WTC11 (cell line): ENCODE data around the gene DENR. TPM values are rescaled to one million over a fixed set of nuclear protein-coding genes. Genes with fewer than 3 reads are reported as not detected.

ENCODE experiments used
- ATAC-seq: fragments of 200-7000 bp; cut with Tn5 transposase; 2 replicates; pipeline ENCODE4 v1.10.0; 2021; ENCODE audit warnings: mild to moderate bottlenecking, moderate library complexity
- CTCF ChIA-PET: fragments of 300-600 bp; sonication (Branson Sonifier 250); formaldehyde crosslinking; loops from one replicate; lab custom pipeline; 2021; ENCODE audit warnings: antibody characterized with exemption; lab: Charles Lee
- POLR2A ChIA-PET: fragments of 350-600 bp; sonication (Branson Sonifier 250); formaldehyde crosslinking; loops from one replicate; lab custom pipeline; 2021; ENCODE audit warnings: antibody characterized with exemption; lab: Charles Lee
- DNase-seq: peaks from one replicate; pipeline ENCODE4 v3.0.0; 2021; ENCODE audit warnings: low spot score
- H3K27ac Mint-ChIP-seq: 2 replicates; pipeline ENCODE4 v1.8.0; 2021; ENCODE audit warnings: mixed read lengths
- H3K27me3 Mint-ChIP-seq: 2 replicates; pipeline ENCODE4 v1.8.0; 2021; ENCODE audit warnings: low read depth, mild to moderate bottlenecking, moderate library complexity, mixed read lengths
- H3K36me3 Mint-ChIP-seq: 2 replicates; pipeline ENCODE4 v1.8.0; 2021; ENCODE audit warnings: mixed read lengths
- H3K4me1 Mint-ChIP-seq: 2 replicates; pipeline ENCODE4 v1.8.0; 2022; ENCODE audit warnings: mixed read lengths
- H3K4me3 Mint-ChIP-seq: 2 replicates; pipeline ENCODE4 v1.8.0; 2021; ENCODE audit warnings: mild to moderate bottlenecking, moderate library complexity, mixed read lengths
- H3K9me3 Mint-ChIP-seq: 2 replicates; pipeline ENCODE4 v1.8.0; 2021; ENCODE audit warnings: mixed read lengths
- CBFB ChIP-seq: sonication (generic); formaldehyde crosslinking; IDR thresholded peaks from 2 replicates; pipeline ENCODE4 v1.8.1; 2022; ENCODE audit warnings: mild to moderate bottlenecking, low read depth, missing genetic modification reagents
- CREM ChIP-seq: sonication (generic); formaldehyde crosslinking; IDR thresholded peaks from 2 replicates; pipeline ENCODE4 v1.8.1; 2022; ENCODE audit warnings: mild to moderate bottlenecking, missing genetic modification reagents, moderate library complexity
- E2F4 ChIP-seq: sonication (generic); formaldehyde crosslinking; IDR thresholded peaks from 2 replicates; pipeline ENCODE4 v1.8.1; 2022; ENCODE audit warnings: low read depth, mild to moderate bottlenecking, moderate library complexity, missing genetic modification reagents, borderline replicate concordance
- ELF4 ChIP-seq: sonication (generic); formaldehyde crosslinking; IDR thresholded peaks from 2 replicates; pipeline ENCODE4 v1.8.1; 2022; ENCODE audit warnings: low read depth, mild to moderate bottlenecking, moderate library complexity, missing genetic modification reagents
- FOXJ3 ChIP-seq: sonication (generic); formaldehyde crosslinking; IDR thresholded peaks from 2 replicates; pipeline ENCODE4 v1.9.0; 2021; ENCODE audit warnings: missing genetic modification reagents, mild to moderate bottlenecking, borderline replicate concordance
- GRHL2 ChIP-seq: fragments of 250-450 bp; sonication (Bioruptor Pico); IDR thresholded peaks from 2 replicates; pipeline ENCODE4 v1.8.0; 2022; ENCODE audit warnings: mild to moderate bottlenecking, moderate library complexity; ENCODE audit not compliant: insufficient replicate concordance, severe bottlenecking
- GTF2I ChIP-seq: fragments of 250-450 bp; sonication (Bioruptor Pico); conservative IDR thresholded peaks from 2 replicates; pipeline ENCODE4 v1.4.0; 2021; ENCODE audit warnings: mild to moderate bottlenecking
- JAZF1 ChIP-seq: fragments of 250-450 bp; sonication (Bioruptor Pico); IDR thresholded peaks from 2 replicates; pipeline ENCODE4 v1.9.0; 2021; ENCODE audit warnings: moderate library complexity, mild to moderate bottlenecking, inconsistent platforms
- JUN ChIP-seq: sonication (generic); formaldehyde crosslinking; IDR thresholded peaks from 2 replicates; pipeline ENCODE4 v1.8.0; 2023; ENCODE audit warnings: mild to moderate bottlenecking, missing genetic modification reagents
- MAX ChIP-seq: sonication (generic); formaldehyde crosslinking; IDR thresholded peaks from 2 replicates; pipeline ENCODE4 v1.8.0; 2022; ENCODE audit warnings: mild to moderate bottlenecking, missing genetic modification reagents
- MXD4 ChIP-seq: fragments of 250-450 bp; sonication (Bioruptor Pico); IDR thresholded peaks from 2 replicates; pipeline ENCODE4 v1.8.0; 2021; ENCODE audit warnings: mild to moderate bottlenecking, moderate library complexity, borderline replicate concordance
- NFE2L1 ChIP-seq: sonication (generic); formaldehyde crosslinking; IDR thresholded peaks from 2 replicates; pipeline ENCODE4 v1.8.1; 2023; ENCODE audit warnings: missing genetic modification reagents
- OVOL2 ChIP-seq: fragments of 250-450 bp; sonication (Bioruptor Pico); IDR thresholded peaks from 2 replicates; pipeline ENCODE4 v1.9.0; 2021; ENCODE audit warnings: mild to moderate bottlenecking, borderline replicate concordance
- TEAD1 ChIP-seq: sonication (generic); formaldehyde crosslinking; IDR thresholded peaks from 2 replicates; pipeline ENCODE4 v1.8.0; 2022; ENCODE audit warnings: mild to moderate bottlenecking, missing genetic modification reagents
- ZMAT4 ChIP-seq: fragments of 250-450 bp; sonication (Bioruptor Pico); IDR thresholded peaks from 2 replicates; pipeline ENCODE4 v1.9.0; 2021; ENCODE audit warnings: mild to moderate bottlenecking
- ZNF232 ChIP-seq: sonication (generic); formaldehyde crosslinking; IDR thresholded peaks from 2 replicates; pipeline ENCODE4 v1.8.0; 2022; ENCODE audit warnings: mild to moderate bottlenecking, missing genetic modification reagents
- ZNF263 ChIP-seq: sonication (generic); formaldehyde crosslinking; IDR thresholded peaks from 2 replicates; pipeline ENCODE4 v1.8.1; 2022; ENCODE audit warnings: low read depth, mild to moderate bottlenecking, moderate library complexity, missing genetic modification reagents
- ZNF281 ChIP-seq: sonication (generic); formaldehyde crosslinking; IDR thresholded peaks from 2 replicates; pipeline ENCODE4 v1.8.0; 2023; ENCODE audit warnings: mild to moderate bottlenecking, missing genetic modification reagents
- ZNF416 ChIP-seq: fragments of 250-450 bp; sonication (Bioruptor Pico); IDR thresholded peaks from 2 replicates; pipeline ENCODE4 v1.9.0; 2021; ENCODE audit warnings: mild to moderate bottlenecking, inconsistent platforms
- ZNF512 ChIP-seq: sonication (generic); formaldehyde crosslinking; IDR thresholded peaks from 2 replicates; pipeline ENCODE4 v1.8.1; 2022; ENCODE audit warnings: missing genetic modification reagents, borderline replicate concordance
- ZNF671 ChIP-seq: fragments of 250-450 bp; sonication (Bioruptor Pico); IDR thresholded peaks from 2 replicates; pipeline ENCODE4 v1.8.0; 2021; ENCODE audit warnings: mild to moderate bottlenecking
- total RNA-seq: library from RNA; stranded (reverse); gene quantifications from 3 replicates; pipeline ENCODE4 v1.2.3, GENCODE V29; 2021

Gene DENR
- total RNA-seq, 1 experiment from 2014 or later: 81.5 TPM

- TF ChIP-seq GTF2I (CRISPR knock-in tag) (no peak), MXD4 (CRISPR knock-in tag) (no peak), GRHL2 (CRISPR knock-in tag) (no peak), CREM (CRISPR knock-in tag) (no peak), JAZF1 (CRISPR knock-in tag) (no peak)
Observed at GRCh38 chr12:122743895-122744525, 8.6 kb upstream of the DENR start (continued).

- DNase-seq: no peak
- ATAC-seq: no peak
- peaks cover 25% of the 10 kb centered on the region for H3K4me1 Mint-ChIP-seq
- TF ChIP-seq E2F4 (CRISPR knock-in tag) (no peak), ZMAT4 (CRISPR knock-in tag) (no peak), ZNF671 (CRISPR knock-in tag) (no peak), NFE2L1 (no peak), JUN (CRISPR knock-in tag) (no peak), ELF4 (CRISPR knock-in tag) (no peak), TEAD1 (CRISPR knock-in tag) (no peak), CBFB (CRISPR knock-in tag) (no peak), ZNF263 (CRISPR knock-in tag) (no peak), OVOL2 (no peak), ZNF416 (CRISPR knock-in tag) (no peak), ZNF512 (CRISPR knock-in tag) (no peak), ZNF232 (CRISPR knock-in tag) (no peak), JAZF1 (CRISPR knock-in tag) (no peak), ZNF281 (CRISPR knock-in tag) (no peak), MAX (CRISPR knock-in tag) (no peak), GTF2I (CRISPR knock-in tag) (no peak), FOXJ3 (no peak)
- peaks cover 3% of the 10 kb centered on the region; the same call in 1 of the 2 replicates for H3K27me3 Mint-ChIP-seq
- H3K4me3 Mint-ChIP-seq: no peak overlapping the region
- H3K9me3 Mint-ChIP-seq: peaks cover 8% of the 10 kb centered on the region
- ChIA-PET CTCF (interaction anchor here (0.5 kb wide), 1 partner anchor 108 kb away, joined by 3 read pairs; no protein-coding TSS in a partner anchor), POLR2A (no interaction called here)
- H3K36me3 Mint-ChIP-seq: 0 out of 2 replicates have a peak, but pooled peaks cover 2% of the 10 kb centered on the region
- no peak overlapping the region for H3K27ac Mint-ChIP-seq
Observed at GRCh38 chr12:122747224-122748135, 5.1 kb upstream of the DENR start.
